GM12878 (cell line): ENCODE measurements around the gene UNC13B. TPM values are rescaled to one million over a fixed set of nuclear protein-coding genes. Genes with fewer than 3 reads are reported as not detected.
A peak's percentile ranks its signal among the peaks of the same experiment; 100 is the strongest.

ENCODE experiments used
- EZH2 ChIP-seq: IDR thresholded peaks from 2 replicates; pipeline ENCODE4 v1.6.1; 2012; ENCODE audit warnings: low read depth, mild to moderate bottlenecking, control low read depth, inconsistent platforms, low read length, borderline replicate concordance; ENCODE audit not compliant: control insufficient read depth
- RAD21 ChIP-seq: IDR thresholded peaks from 2 replicates; pipeline ENCODE4 v1.6.1; 2011; ENCODE audit warnings: mild to moderate bottlenecking, low read depth, low read length, moderate library complexity; ENCODE audit not compliant: insufficient read depth
- RAD51 ChIP-seq: fragments of 450-650 bp; IDR thresholded peaks from 2 replicates; pipeline ENCODE4 v1.6.1; 2016; ENCODE audit warnings: moderate library complexity, mild to moderate bottlenecking, inconsistent platforms
- REST ChIP-seq: IDR thresholded peaks from 2 replicates; pipeline ENCODE4 v1.6.1; 2012; ENCODE audit warnings: mild to moderate bottlenecking, low read depth, low read length
- SMC3 ChIP-seq: IDR thresholded peaks from 2 replicates; pipeline ENCODE4 v1.6.1; 2011; ENCODE audit warnings: low read length, improper control_type of control experiment, borderline replicate concordance
- TCF7 ChIP-seq: IDR thresholded peaks from 2 replicates; pipeline ENCODE4 v1.6.1; 2014; ENCODE audit warnings: antibody characterized with exemption, borderline replicate concordance
- YBX1 ChIP-seq: fragments of 450-650 bp; IDR thresholded peaks from 2 replicates; pipeline ENCODE4 v1.6.1; 2016; ENCODE audit warnings: antibody characterized with exemption
- polyA plus RNA-seq, 11 experiments: library from polyadenylated mRNA; depleted of rRNA in 4 of 11; unstranded in 6 of 11; stranded (reverse) in 5 of 11; fragments of >200 nt; fragmentation: Nextera tagmentation in 4 of 11; fragmentation: Illumina TruSeq in 1 of 11; extraction: Ambion mirVana in 4 of 11; extraction: Trizol in 1 of 11; gene quantifications; 1 replicate in 1 of 11; 2 replicates in 10 of 11; pipeline versions ENCODE4 v1.2.1 to v1.2.3, GENCODE V29; 2011 to 2016; ENCODE audit warnings: inconsistent platforms in 2 of 11, missing spikeins in 2 of 11, low read depth in 1 of 11
- total RNA-seq, 4 experiments: library from RNA; depleted of rRNA in 3 of 4; stranded (reverse); fragments of >200 nt in 3 of 4; fragmentation: Illumina TruSeq in 1 of 4; extraction: Trizol in 1 of 4; gene quantifications; 2 replicates each; pipeline versions ENCODE4 v1.2.1 to v1.2.3, GENCODE V29; 2013 to 2021
- TF ChIP-seq, protein P1 (sequence below): fragments of 150-350 bp; IDR thresholded peaks from 2 replicates; pipeline ENCODE4 v1.6.1; 2016; ENCODE audit warnings: low read depth, low read length
- TF ChIP-seq, protein P2 (sequence below): fragments of 450-650 bp; IDR thresholded peaks from 2 replicates; pipeline ENCODE4 v1.6.1; 2017; ENCODE audit warnings: borderline replicate concordance
- TF ChIP-seq, protein P3 (sequence below): IDR thresholded peaks from 2 replicates; pipeline ENCODE4 v1.6.1; 2012; ENCODE audit warnings: low read length, inconsistent platforms

The UNC13B gene
- total and polyA plus RNA-seq, 10 of the 15 experiments (the other 5 are each of a cell fraction or from before 2014, with no cell fraction given), result under 0.01 to 0.42 (median 0.06) TPM; not detected in 4

DNA sequence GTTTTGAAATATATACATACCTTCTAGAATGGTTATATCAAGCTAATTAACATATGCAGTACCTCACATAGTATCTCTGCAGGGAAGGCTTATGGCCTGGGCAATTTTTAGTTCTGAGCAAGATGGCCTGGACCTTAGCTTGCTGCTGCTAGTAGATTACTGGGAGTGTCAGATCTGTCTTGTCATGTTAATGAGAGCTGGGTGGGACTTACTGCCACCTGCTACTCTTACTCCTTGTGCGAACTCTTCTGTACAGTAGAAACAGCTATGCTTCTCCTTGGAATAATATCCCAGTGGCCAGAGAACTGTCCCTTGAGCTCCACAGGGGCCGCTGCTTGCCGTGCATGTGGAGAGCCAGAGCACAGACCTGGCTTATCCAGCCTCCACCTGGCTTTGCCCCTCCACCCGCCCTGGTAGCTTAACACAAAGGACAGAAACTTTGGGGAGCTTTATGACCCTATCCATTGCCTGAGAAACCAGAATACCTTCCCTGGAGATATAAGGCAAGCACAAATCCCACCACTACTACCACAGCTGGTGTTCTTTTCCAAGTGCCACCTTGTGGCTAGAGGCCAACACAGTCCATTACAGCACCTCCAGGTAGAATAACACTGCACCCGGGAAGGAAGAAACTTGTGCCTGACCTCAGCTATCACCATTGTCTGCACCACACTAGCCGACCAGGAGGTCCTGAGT, 253.7 kb downstream of the UNC13B start (continued):
- TF ChIP-seq, protein P1, sequence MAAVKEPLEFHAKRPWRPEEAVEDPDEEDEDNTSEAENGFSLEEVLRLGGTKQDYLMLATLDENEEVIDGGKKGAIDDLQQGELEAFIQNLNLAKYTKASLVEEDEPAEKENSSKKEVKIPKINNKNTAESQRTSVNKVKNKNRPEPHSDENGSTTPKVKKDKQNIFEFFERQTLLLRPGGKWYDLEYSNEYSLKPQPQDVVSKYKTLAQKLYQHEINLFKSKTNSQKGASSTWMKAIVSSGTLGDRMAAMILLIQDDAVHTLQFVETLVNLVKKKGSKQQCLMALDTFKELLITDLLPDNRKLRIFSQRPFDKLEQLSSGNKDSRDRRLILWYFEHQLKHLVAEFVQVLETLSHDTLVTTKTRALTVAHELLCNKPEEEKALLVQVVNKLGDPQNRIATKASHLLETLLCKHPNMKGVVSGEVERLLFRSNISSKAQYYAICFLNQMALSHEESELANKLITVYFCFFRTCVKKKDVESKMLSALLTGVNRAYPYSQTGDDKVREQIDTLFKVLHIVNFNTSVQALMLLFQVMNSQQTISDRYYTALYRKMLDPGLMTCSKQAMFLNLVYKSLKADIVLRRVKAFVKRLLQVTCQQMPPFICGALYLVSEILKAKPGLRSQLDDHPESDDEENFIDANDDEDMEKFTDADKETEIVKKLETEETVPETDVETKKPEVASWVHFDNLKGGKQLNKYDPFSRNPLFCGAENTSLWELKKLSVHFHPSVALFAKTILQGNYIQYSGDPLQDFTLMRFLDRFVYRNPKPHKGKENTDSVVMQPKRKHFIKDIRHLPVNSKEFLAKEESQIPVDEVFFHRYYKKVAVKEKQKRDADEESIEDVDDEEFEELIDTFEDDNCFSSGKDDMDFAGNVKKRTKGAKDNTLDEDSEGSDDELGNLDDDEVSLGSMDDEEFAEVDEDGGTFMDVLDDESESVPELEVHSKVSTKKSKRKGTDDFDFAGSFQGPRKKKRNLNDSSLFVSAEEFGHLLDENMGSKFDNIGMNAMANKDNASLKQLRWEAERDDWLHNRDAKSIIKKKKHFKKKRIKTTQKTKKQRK, result no peak
- TF ChIP-seq RAD21 (0 out of 2 replicates have a peak, but pooled peaks have one; percentile 1), YBX1 (no peak), RAD51 (no peak), TCF7 (no peak), SMC3 (peak; percentile 22; the same call in 1 of the 2 replicates), REST (no peak), EZH2 (no peak)
- TF ChIP-seq, protein P2, sequence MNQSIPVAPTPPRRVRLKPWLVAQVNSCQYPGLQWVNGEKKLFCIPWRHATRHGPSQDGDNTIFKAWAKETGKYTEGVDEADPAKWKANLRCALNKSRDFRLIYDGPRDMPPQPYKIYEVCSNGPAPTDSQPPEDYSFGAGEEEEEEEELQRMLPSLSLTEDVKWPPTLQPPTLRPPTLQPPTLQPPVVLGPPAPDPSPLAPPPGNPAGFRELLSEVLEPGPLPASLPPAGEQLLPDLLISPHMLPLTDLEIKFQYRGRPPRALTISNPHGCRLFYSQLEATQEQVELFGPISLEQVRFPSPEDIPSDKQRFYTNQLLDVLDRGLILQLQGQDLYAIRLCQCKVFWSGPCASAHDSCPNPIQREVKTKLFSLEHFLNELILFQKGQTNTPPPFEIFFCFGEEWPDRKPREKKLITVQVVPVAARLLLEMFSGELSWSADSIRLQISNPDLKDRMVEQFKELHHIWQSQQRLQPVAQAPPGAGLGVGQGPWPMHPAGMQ, result no peak
- TF ChIP-seq, protein P3, sequence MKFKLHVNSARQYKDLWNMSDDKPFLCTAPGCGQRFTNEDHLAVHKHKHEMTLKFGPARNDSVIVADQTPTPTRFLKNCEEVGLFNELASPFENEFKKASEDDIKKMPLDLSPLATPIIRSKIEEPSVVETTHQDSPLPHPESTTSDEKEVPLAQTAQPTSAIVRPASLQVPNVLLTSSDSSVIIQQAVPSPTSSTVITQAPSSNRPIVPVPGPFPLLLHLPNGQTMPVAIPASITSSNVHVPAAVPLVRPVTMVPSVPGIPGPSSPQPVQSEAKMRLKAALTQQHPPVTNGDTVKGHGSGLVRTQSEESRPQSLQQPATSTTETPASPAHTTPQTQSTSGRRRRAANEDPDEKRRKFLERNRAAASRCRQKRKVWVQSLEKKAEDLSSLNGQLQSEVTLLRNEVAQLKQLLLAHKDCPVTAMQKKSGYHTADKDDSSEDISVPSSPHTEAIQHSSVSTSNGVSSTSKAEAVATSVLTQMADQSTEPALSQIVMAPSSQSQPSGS, result no peak
